GM19239 (cell line): ENCODE results near the gene TMEM154.

ENCODE experiments used
- DNase-seq: peaks from one replicate; pipeline ENCODE4 v3.0.0; 2011; ENCODE audit warnings: low spot score; ENCODE audit not compliant: insufficient read length
- FAIRE-seq: peaks from 2 replicates; lab custom pipeline; 2011; peaks lifted over from hg19 to GRCh38; lab: Jason Lieb, UNC

TMEM154 gene

GRCh38 chr4:152605031-152605430 is 74.8 kb downstream of the TMEM154 start:
- DNase-seq (no peak), FAIRE-seq (no peak)

GRCh38 chr4:152601156-152601555 is 78.6 kb downstream of the TMEM154 start:
- DNase-seq (no peak), FAIRE-seq (no peak)

GRCh38 chr4:152599636-152600035 is 80.2 kb downstream of the TMEM154 start:
- DNase-seq (no peak), FAIRE-seq (no peak)

- DNase-seq (no peak), FAIRE-seq (no peak)
Observed at GRCh38 chr4:152599095-152599494, 80.7 kb downstream of the TMEM154 start.

- DNase-seq (no peak), FAIRE-seq (peak; percentile 72)
Observed at GRCh38 chr4:152598454-152598853, 81.3 kb downstream of the TMEM154 start.

GRCh38 chr4:152594978-152595925 is 84.5 kb downstream of the TMEM154 start:
- FAIRE-seq (peak; percentile 79), DNase-seq (no peak)

- no peak for DNase-seq
- peak; percentile 73 for FAIRE-seq
Observed at GRCh38 chr4:152594057-152594456, 85.7 kb downstream of the TMEM154 start.

- FAIRE-seq (no peak), DNase-seq (no peak)
Observed at GRCh38 chr4:152591876-152592275, 87.9 kb downstream of the TMEM154 start.

- FAIRE-seq (no peak), DNase-seq (no peak)
Observed at GRCh38 chr4:152591396-152591795, 88.4 kb downstream of the TMEM154 start.

GRCh38 chr4:152590179-152591031 is 89.4 kb downstream of the TMEM154 start:
- DNase-seq (no peak), FAIRE-seq (no peak)

- DNase-seq (no peak), FAIRE-seq (no peak)
Observed at GRCh38 chr4:152588869-152589268, 90.9 kb downstream of the TMEM154 start.

- DNase-seq (no peak), FAIRE-seq (peak; percentile 60)
Observed at GRCh38 chr4:152587127-152587526, 92.7 kb downstream of the TMEM154 start.

- no peak for DNase-seq
- no peak for FAIRE-seq
Observed at GRCh38 chr4:152586668-152587067, 93.1 kb downstream of the TMEM154 start.

- FAIRE-seq (peak; percentile 90), DNase-seq (peak; percentile 36)
Observed at GRCh38 chr4:152585023-152585441, 94.8 kb downstream of the TMEM154 start.

- no peak for FAIRE-seq
- no peak for DNase-seq
Observed at GRCh38 chr4:152581536-152582160, 98.1 kb downstream of the TMEM154 start.

GRCh38 chr4:152579916-152580315 is 99.9 kb downstream of the TMEM154 start:
- DNase-seq (no peak), FAIRE-seq (no peak)

GRCh38 chr4:152579107-152579764 is 100.6 kb downstream of the TMEM154 start:
- no peak for FAIRE-seq
- DNase-seq: no peak

- DNase-seq: no peak
- no peak for FAIRE-seq
Observed at GRCh38 chr4:152578670-152579069, 101.1 kb downstream of the TMEM154 start.

- DNase-seq (no peak), FAIRE-seq (peak; percentile 75)
Observed at GRCh38 chr4:152577708-152578396, 101.9 kb downstream of the TMEM154 start.
